Panc1 (cell line): ENCODE results near the gene MYADM.

ENCODE experiments used
- POLR2AphosphoS5 ChIP-seq: IDR thresholded peaks from 2 replicates; pipeline ENCODE4 v1.6.1; 2012; ENCODE audit warnings: mild to moderate bottlenecking, low read depth, low read length, moderate library complexity
- SIN3A ChIP-seq: IDR thresholded peaks from 2 replicates; pipeline ENCODE4 v1.6.1; 2012; ENCODE audit warnings: low read depth, mild to moderate bottlenecking, low read length, moderate library complexity, borderline replicate concordance; ENCODE audit not compliant: insufficient read depth
- TCF7L2 ChIP-seq: IDR thresholded peaks from 2 replicates; pipeline ENCODE4 v1.6.1; 2011; ENCODE audit warnings: mild to moderate bottlenecking, low read depth, low read length, inconsistent platforms
- TF ChIP-seq, protein P1 (sequence below): fragments of 450-650 bp; IDR thresholded peaks from 2 replicates; pipeline ENCODE4 v1.5.1; 2017; ENCODE audit warnings: mild to moderate bottlenecking

DNA sequence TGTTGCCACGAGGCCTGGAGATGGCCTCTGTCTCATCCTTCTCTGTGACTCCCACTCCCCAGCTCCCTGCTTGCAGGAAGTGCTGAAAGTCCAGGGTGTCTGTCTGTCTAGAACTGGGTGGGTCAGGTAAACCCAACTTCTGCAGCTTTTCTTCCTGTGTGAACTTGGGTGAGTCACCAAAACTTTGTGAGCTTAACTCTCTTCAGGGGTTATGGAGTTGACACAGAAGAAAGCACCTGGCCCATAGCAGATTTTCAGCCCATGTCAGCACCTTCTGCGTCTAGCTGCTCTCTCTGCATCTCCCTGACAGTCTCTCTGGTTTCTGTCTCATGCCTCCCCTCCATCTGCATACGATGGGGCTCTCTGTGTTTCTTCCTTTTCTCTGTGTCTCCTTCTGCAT, 37.2 kb downstream of the MYADM start:
- TF ChIP-seq, protein P1, sequence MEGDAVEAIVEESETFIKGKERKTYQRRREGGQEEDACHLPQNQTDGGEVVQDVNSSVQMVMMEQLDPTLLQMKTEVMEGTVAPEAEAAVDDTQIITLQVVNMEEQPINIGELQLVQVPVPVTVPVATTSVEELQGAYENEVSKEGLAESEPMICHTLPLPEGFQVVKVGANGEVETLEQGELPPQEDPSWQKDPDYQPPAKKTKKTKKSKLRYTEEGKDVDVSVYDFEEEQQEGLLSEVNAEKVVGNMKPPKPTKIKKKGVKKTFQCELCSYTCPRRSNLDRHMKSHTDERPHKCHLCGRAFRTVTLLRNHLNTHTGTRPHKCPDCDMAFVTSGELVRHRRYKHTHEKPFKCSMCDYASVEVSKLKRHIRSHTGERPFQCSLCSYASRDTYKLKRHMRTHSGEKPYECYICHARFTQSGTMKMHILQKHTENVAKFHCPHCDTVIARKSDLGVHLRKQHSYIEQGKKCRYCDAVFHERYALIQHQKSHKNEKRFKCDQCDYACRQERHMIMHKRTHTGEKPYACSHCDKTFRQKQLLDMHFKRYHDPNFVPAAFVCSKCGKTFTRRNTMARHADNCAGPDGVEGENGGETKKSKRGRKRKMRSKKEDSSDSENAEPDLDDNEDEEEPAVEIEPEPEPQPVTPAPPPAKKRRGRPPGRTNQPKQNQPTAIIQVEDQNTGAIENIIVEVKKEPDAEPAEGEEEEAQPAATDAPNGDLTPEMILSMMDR = no peak
- no peak for TF ChIP-seq SIN3A
- TF ChIP-seq POLR2AphosphoS5 = no peak
- no peak for TF ChIP-seq TCF7L2
